HAP-1 (cell line): ENCODE data around the gene MGAT1.
"Not testable (repeated sequence)": the region's sequence is repeated elsewhere in the genome, so short reads cannot be mapped to it uniquely, and the experiment has no call there.

Source experiments
- DNase-seq, 2 experiments: peaks; one replicate each; pipeline ENCODE4 v3.0.0-alpha.2; 2016 to 2020; ENCODE audit warnings: low spot score in 2 of 2
- H3K27me3 ChIP-seq: fragments of 250-450 bp; sonication (Bioruptor Pico); 2 replicates; pipeline ENCODE4 v1.5.1; 2020; ENCODE audit warnings: low read depth, mild to moderate bottlenecking, moderate library complexity
- H3K36me3 ChIP-seq: fragments of 250-450 bp; sonication (Bioruptor Pico); replicated peaks from 2 replicates; pipeline ENCODE4 v1.5.1; 2020; ENCODE audit warnings: mild to moderate bottlenecking
- H3K4me1 ChIP-seq: fragments of 250-450 bp; sonication (Bioruptor Pico); 2 replicates; pipeline ENCODE4 v1.5.1; 2020; ENCODE audit warnings: mild to moderate bottlenecking
- H3K4me3 ChIP-seq: fragments of 250-450 bp; sonication (Bioruptor Pico); 2 replicates; pipeline ENCODE4 v1.5.1; 2020; ENCODE audit warnings: mild to moderate bottlenecking, moderate library complexity
- H3K9me3 ChIP-seq: fragments of 250-450 bp; sonication (Bioruptor Pico); 2 replicates; pipeline ENCODE4 v1.5.1; 2020; ENCODE audit warnings: mild to moderate bottlenecking, moderate library complexity
- in situ Hi-C: fragments of 300-500 bp; cut with MboI; formaldehyde crosslinking; loops from 3 replicates; pipeline ENCODE4 v1.14.3; 2020; ENCODE audit warnings: low sequenced_read_pairs, inconsistent platforms, mixed read lengths

MGAT1 gene

DNA sequence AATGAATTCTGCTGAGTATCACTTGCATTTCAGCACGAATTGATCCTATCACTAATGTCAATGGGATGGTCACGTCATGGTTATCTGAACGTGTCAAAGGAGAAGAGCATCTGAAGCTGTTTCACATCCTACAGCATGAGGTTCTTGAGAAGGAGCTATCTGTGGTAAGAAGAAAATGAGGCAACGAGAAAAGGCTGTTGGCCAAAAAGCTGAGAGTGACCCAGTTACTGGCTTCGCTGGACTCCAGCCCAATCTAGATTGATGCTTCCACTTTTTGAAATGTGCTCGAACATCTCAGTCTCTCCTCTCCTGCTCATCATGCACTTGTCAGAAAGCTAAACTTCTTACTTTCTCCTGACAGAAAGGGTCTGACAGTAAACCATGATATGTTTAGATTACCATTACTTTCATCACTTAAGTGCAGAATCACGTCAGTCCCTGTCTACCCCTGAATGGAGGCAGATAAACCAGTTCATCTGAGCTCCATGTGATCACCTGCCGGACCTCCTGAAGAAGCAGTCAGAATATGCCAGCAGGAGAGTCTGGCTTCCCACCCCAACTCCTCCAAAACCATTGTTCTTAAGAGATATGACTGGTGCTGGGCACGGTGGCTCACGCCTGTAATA, 22.5 kb downstream of the MGAT1 start:
- no peaks in the 10 kb centered on the region for H3K9me3 ChIP-seq
- no peaks in the 10 kb centered on the region for H3K36me3 ChIP-seq
- H3K4me3 ChIP-seq = no peak overlapping the region
- no peaks in the 10 kb centered on the region for H3K27me3 ChIP-seq
- H3K4me1 ChIP-seq = no peaks in the 10 kb centered on the region
- in situ Hi-C loops = no loop called here
- no peak for DNase-seq

DNA sequence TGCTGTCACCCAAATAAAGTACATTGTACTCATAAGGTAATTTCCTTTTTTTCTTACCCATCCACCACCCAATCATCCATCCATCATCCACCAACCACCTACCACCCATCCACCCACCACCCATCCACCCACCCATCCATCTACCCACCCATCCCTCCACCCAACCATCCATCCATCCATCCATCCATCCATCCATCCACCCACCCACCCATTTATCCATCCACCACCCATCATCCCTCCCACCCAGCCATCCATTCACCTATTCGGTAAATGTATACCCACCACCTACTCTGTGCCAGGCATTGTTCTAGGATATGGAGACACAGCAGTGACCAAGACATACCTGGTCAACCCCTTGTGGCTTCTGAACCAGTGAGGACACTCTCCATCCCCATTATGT, 25.1 kb downstream of the MGAT1 start:
- no peak for DNase-seq
- no peaks in the 10 kb centered on the region for H3K36me3 ChIP-seq
- in situ Hi-C loops = no loop called here
- H3K4me1 ChIP-seq = no peaks in the 10 kb centered on the region
- no peaks in the 10 kb centered on the region for H3K9me3 ChIP-seq
- H3K27me3 ChIP-seq = no peaks in the 10 kb centered on the region
- H3K4me3 ChIP-seq = no peak overlapping the region

DNA sequence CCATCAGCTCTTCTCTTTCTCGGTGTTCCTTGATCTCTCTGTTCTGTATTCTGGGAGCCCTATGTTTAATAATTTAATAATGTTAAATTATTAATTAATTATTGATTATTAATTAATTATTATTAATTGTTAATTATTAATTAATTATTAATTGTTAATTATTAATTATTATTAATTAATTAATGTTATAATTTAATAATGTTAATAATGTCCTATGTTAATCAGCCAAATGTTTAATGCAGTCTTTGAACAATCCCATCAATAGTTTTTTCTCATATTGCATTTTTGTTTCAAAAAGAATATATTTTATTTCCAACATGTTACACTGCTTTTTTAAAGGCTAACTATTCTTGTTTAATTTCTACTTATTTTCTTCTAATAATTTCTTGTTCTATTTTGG, 26.2 kb downstream of the MGAT1 start:
- no peaks in the 10 kb centered on the region for H3K27me3 ChIP-seq
- no peaks in the 10 kb centered on the region for H3K4me1 ChIP-seq
- in situ Hi-C loops = no loop called here
- no peak for DNase-seq
- H3K4me3 ChIP-seq = no peak overlapping the region
- no peaks in the 10 kb centered on the region for H3K36me3 ChIP-seq
- no peaks in the 10 kb centered on the region for H3K9me3 ChIP-seq

DNA sequence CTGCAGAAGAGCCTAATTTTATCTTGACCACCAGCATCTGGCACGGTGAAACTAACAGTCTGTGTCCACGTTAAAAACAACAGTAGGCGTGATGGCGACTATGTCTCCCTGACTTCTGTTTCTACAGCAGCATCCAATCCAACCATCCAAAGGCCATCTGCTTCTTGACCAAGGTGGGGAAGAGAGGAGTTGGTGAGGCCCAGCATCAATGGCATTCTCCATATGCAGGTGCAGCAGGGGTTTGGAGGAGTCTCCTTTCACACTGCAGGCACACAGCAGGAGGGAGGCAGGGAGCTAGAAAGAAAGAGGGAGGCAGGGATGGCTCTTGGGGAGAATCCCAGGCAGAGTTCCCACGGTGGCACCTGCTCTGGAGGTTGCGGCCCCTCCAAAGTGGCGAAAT, 27.0 kb downstream of the MGAT1 start:
- H3K27me3 ChIP-seq = no peaks in the 10 kb centered on the region
- no peaks in the 10 kb centered on the region for H3K4me1 ChIP-seq
- H3K4me3 ChIP-seq = no peak overlapping the region
- in situ Hi-C loops = no loop called here
- no peak for DNase-seq
- no peaks in the 10 kb centered on the region for H3K9me3 ChIP-seq
- no peaks in the 10 kb centered on the region for H3K36me3 ChIP-seq

DNA sequence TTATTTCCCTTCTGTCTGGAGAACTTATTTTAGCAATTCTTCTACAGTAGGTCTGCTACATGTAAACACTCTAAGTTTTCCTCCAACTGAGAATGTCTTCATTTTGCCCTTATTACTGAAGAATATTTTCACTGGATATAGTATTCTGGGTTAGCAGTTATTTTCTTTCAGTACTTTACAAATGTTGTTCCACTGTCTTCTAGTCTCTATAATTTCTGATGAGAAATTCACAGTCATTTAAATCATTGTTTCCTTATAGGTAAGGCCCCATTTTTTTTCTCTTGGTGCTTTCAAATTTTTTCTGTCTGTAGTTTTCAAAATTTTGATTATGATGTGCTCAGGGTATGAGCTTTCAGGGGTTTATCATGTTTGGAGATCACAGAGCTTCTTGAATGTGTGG, 30.8 kb downstream of the MGAT1 start:
- Histone ChIP-seq H3K27me3 (no peaks in the 10 kb centered on the region), H3K4me3 (no peak overlapping the region), H3K4me1 (no peaks in the 10 kb centered on the region), H3K36me3 (no peaks in the 10 kb centered on the region), H3K9me3 (no peaks in the 10 kb centered on the region)
- in situ Hi-C loops = no loop called here
- DNase-seq = no peak

DNA sequence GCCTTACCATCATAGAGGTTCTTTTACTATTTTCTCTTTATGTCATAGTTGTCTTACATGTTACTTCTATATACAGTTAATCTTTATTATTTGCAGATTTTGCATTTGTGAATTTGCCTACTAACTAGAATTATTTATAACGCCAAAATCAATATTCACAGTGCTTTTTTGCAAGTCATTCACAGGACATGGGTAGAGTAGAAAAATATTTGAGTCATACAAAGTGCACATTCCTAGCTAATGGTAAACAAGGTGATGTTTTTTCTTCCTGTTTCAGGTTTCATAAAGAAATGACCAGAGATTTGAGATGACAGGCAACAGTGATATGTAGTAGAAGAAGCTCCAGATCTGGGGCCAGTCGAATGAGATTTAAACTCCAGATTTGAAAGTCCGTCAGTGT, 32.8 kb downstream of the MGAT1 start:
- H3K4me1 ChIP-seq = no peaks in the 10 kb centered on the region
- H3K36me3 ChIP-seq = no peaks in the 10 kb centered on the region
- no peak overlapping the region for H3K4me3 ChIP-seq
- DNase-seq = no peak
- H3K9me3 ChIP-seq = no peaks in the 10 kb centered on the region
- H3K27me3 ChIP-seq = no peaks in the 10 kb centered on the region
- in situ Hi-C loops = no loop called here

DNA sequence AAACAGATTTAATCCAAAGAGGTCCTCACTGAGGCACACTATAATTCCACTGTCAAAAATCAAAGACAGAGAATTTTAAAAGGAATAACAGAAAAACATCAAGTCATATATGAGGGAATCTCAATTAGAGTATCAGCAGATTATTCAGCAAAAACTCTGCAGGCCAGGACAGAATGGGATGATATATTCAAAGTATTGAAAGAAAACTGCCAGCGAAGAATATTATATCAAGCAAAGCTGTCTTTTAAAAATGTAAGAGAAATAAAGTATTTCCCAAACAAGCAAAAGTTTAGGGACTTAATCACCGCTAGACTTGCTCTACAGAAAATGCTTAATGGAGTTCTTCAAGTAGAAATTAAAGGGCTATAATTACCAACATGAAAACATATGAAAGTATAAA, 47.0 kb downstream of the MGAT1 start:
- DNase-seq = no peak
- Histone ChIP-seq H3K36me3 (no peaks in the 10 kb centered on the region), H3K4me1 (no peaks in the 10 kb centered on the region), H3K27me3 (no peaks in the 10 kb centered on the region), H3K4me3 (no peak overlapping the region), H3K9me3 (no peaks in the 10 kb centered on the region)
- in situ Hi-C loops = no loop called here

DNA sequence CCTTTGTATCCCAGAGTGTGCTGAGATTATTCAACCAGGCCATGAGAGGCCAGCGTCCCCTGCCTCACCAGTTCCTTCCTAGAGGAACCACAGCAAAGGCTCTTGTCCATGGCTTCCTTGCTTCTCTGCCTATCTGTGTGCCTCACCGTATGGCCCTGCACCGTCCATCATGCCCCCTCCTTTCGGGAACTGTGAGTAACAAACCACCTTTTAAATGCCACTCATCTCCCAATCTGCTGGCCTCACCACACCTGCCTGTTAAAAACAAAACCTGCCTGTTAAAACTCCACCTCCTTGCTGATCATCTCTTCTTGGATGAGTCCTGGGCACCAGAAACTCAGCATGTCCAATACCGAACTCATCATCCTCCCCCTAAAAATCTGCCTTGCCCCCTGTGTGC, 58.4 kb downstream of the MGAT1 start:
- Histone ChIP-seq H3K4me3 (no peak overlapping the region), H3K27me3 (peaks cover 16% of the 10 kb centered on the region)

DNA sequence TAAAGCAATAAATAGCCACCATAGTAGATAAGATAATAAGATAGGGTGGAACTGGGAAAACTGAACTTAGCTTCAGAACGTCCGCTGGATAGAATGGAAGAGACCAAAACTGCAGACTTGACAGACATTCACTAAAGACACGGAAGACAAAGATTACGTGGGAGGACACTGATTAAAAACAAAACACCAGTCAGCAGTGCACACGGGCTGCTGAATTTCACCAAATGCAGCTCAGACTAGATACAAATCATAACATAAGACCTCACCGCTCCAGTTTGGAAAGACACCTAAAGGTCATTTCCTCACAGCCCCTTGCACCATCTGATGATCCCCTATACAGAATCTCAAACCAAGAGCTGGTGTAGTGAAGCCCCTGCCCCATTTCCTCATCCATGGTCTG, 59.9 kb downstream of the MGAT1 start:
- DNase-seq = no peak
- Histone ChIP-seq H3K4me1 (no peaks in the 10 kb centered on the region), H3K9me3 (no peaks in the 10 kb centered on the region), H3K36me3 (no peaks in the 10 kb centered on the region), H3K27me3 (peaks cover 16% of the 10 kb centered on the region), H3K4me3 (no peak overlapping the region)
- in situ Hi-C loops = no loop called here

More for the DNA sequence above, 58.4 kb downstream of the MGAT1 start:
- Histone ChIP-seq H3K4me1 (no peaks in the 10 kb centered on the region), H3K36me3 (no peaks in the 10 kb centered on the region), H3K9me3 (no peaks in the 10 kb centered on the region)
- in situ Hi-C loops = no loop called here
- no peak for DNase-seq

DNA sequence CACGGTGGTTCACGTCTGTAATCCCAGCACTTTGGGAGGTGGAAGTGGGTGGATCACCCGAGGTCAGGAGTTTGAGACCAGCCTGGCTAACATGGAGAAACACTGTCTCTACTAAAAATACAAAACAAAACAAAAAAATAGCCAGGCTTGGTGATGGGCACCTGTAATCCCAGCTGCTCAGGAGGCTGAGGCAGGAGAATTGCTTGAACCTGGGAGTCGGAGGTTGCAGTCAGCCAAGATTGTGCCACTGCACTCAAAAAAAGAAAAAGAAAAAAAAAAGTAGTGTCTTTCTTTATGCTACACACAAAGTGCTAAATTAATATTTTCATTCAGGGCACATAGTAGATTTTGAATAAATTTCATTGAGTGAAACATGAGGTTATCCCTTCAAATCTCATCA, 61.7 kb downstream of the MGAT1 start:
- H3K4me1 ChIP-seq, in situ Hi-C loops, H3K9me3 ChIP-seq, H3K4me3 ChIP-seq, DNase-seq, H3K36me3 ChIP-seq: not testable (repeated sequence)
- peaks cover 14% of the 10 kb centered on the region for H3K27me3 ChIP-seq

DNA sequence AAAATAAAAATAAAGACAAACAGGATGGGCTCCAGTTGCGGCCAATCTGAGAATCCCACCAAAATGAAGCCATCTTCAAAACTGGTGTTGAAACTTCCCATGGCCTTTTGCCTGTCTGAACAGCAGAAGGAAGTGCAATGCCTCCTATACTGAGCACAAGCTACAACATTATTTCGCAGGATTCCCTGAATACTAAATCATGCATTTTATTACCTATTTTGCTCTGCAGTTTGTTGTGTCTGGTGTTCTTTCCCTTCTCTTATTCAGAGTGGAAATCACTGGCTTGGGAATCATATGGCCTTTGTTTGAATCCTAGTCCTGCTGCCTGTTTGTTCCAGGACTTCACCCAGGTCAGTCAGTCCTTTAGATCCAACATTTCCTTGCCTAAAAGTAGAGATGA, 62.6 kb downstream of the MGAT1 start, which contains the start of gene OR2Y1:
TSS of gene OR2Y1 (minus strand) at position 101 of the 400 bp plus-strand sequence. CDS start at position 101, 0 bp downstream.
- Histone ChIP-seq H3K36me3 (no peaks in the 10 kb centered on the region), H3K4me3 (no peak within 1 kb of the TSS), H3K4me1 (no peaks in the 10 kb centered on the region), H3K9me3 (no peaks in the 10 kb centered on the region), H3K27me3 (peaks cover 13% of the 10 kb centered on the region)
- in situ Hi-C loops = no loop called here
- no peak for DNase-seq

DNA sequence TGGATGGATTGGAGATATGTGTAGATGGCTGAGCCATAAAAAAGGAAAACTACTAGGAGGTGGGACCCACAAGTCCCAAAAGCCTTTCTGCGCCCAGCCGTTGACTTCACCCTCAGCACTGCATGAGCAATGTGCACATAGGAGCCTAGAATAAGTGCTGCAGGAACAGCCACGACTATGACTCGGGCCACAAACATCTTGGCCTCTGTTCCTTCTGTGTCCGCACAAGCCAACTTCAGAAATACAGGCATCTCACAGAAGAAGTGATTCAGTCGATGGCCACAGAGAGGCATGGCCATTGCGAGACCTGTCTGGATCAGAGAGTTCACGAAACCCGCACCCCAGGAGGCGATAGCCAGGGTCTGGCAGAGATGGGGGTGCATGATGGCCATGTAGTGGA, 63.3 kb downstream of the MGAT1 start:
- no peaks in the 10 kb centered on the region for H3K36me3 ChIP-seq
- peaks cover 14% of the 10 kb centered on the region for H3K27me3 ChIP-seq
- no peaks in the 10 kb centered on the region for H3K4me1 ChIP-seq
- H3K9me3 ChIP-seq = no peaks in the 10 kb centered on the region
- no peak overlapping the region for H3K4me3 ChIP-seq
- in situ Hi-C loops = no loop called here
- DNase-seq = no peak

DNA sequence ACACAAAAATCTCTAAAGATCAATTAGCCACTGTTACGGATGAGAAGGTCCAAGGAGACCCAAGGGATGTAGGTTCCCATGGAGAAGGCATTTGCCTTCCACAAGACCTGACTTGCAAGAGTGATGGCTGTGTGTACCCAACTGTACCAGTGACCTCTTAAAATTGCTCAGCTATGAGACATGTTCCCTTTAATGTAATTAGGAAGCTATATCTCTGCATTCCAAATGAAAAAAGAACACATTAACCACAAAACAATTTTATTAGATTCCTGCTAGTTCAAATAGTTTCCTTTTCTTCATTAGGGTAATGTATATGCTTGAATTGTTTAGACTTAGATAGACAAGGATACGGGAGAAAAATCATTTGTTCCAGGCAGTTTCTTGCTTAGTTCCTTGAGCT, 66.1 kb downstream of the MGAT1 start:
- H3K4me3 ChIP-seq = no peak overlapping the region
- no peaks in the 10 kb centered on the region for H3K9me3 ChIP-seq
- no peaks in the 10 kb centered on the region for H3K4me1 ChIP-seq
- H3K27me3 ChIP-seq = peaks cover 17% of the 10 kb centered on the region
- in situ Hi-C loops = no loop called here
- H3K36me3 ChIP-seq = no peaks in the 10 kb centered on the region
- DNase-seq = no peak
